Astrocyte (in vitro differentiated cells and primary cell): ENCODE data around the gene FGGY.

Experiments
- CTCF ChIP-seq: IDR thresholded peaks from 2 replicates; pipeline ENCODE4 v1.5.1; 2011; ENCODE audit warnings: low read depth, mild to moderate bottlenecking, inconsistent platforms, low read length, moderate library complexity; ENCODE audit not compliant: insufficient read depth
- EZH2 ChIP-seq: IDR thresholded peaks from 2 replicates; pipeline ENCODE4 v1.6.1; 2012; ENCODE audit warnings: mild to moderate bottlenecking, low read length, inconsistent platforms; ENCODE audit not compliant: insufficient read depth

- no peak for TF ChIP-seq CTCF
- no peak for TF ChIP-seq EZH2
Observed at GRCh38 chr1:59683197-59683596, 386.3 kb downstream of the FGGY start.
